AG09319 (cell line): ENCODE data around the gene ANXA2R.
"Not testable (repeated sequence)": the region's sequence is repeated elsewhere in the genome, so short reads cannot be mapped to it uniquely, and the experiment has no call there.

Experiments used
- DNase-seq: peaks from one replicate; pipeline ENCODE4 v3.0.0-alpha.2; 2010; ENCODE audit warnings: low read depth; ENCODE audit errors: extremely low read depth
- CTCF ChIP-seq: IDR thresholded peaks from 2 replicates; pipeline ENCODE4 v1.5.1; 2011; ENCODE audit warnings: low read depth, mild to moderate bottlenecking, inconsistent platforms, low read length, moderate library complexity

ANXA2R gene

DNA sequence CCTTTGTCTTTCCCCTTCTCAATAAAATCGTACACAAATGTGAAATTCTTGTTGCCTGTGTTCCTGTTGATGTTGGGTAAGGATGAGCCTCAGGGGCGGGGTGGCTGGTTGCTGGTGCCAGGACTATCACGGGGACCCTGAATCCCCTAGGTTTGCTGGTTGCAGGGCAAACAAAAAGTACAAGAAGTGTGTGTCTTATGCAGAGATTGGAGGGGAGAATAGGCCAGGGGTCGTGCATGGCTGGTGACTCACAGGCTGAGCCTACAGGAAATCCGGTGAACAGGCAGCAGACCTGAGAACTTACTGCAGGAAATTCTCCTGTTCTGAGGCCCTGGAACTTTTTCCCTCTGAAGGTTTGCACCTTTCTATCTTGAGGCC lies 5.5 kb downstream of the ANXA2R start:
- DNase-seq: no peak
- no peak for TF ChIP-seq CTCF

DNA sequence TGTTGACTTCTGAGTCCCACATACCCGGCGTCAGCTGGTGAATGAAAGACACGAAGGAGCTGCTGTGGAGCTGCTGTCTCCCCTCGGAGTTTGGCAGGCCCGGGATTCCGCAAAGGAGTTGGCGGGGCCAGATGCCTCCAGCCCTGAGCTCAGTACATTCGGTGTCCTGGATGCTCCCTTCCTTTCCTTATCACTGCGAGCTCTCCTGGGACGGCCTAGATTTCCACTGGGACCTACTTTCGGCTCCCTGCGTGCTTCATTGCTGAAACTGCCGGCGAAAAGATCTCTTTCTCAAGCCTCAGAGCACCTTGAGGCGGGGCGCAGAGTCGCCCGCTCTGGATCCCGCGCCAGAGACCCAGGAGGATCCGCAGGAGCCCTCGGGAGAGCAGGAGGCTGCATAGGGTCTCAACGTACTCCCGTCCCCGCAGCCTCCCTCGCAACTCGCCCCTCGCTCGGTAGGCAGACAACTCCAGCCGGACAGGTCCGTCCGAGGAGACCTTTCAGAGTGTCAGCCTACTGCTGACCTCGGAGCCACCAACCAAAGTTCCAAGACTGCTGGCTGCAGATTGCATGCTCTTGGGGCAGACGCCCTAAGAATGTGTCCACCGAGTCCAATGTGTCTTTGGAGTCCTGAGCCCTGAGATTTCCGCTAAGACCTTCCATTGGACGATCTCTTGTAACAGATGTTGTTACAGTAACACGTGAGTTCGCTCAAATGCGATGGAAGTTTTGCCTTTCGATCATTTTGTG lies 6.1 kb downstream of the ANXA2R start:
- DNase-seq: no peak
- TF ChIP-seq CTCF: no peak

- no peak for DNase-seq
- TF ChIP-seq CTCF: no peak
These were observed 12.9 kb downstream of the ANXA2R start for GRCh38 chr5:43027054-43027785.

- DNase-seq: not testable (repeated sequence)
These were observed 14.8 kb downstream of the ANXA2R start for GRCh38 chr5:43025184-43025950.

DNA sequence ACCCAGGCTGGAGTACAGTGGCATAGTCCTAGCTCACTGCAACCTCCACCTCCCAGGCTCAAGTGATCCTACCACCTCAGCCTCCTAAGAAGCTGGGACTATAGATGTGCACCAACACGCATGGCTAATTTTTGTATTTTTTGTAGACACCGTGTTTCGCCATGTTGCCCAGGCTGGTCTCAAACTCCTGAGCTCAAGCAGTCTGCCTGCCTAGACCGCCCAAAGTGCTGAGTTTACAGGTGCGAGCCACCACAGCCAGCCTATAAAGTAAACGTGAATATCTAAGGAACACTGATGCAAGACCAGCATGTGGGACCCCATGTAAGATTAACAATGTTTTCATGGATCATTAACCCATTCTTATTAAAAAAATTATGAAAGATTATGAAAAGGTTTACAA lies 15.9 kb downstream of the ANXA2R start:
- no peak for TF ChIP-seq CTCF
- no peak for DNase-seq

- TF ChIP-seq CTCF: no peak
- DNase-seq: no peak
These were observed 19.0 kb downstream of the ANXA2R start for GRCh38 chr5:43021151-43021550.

GRCh38 chr5:43020399-43020746 lies 19.7 kb downstream of the ANXA2R start:
- DNase-seq: no peak
- TF ChIP-seq CTCF: no peak
